Mesenchymal stem cell (in vitro differentiated cells and primary cell): ENCODE results near the gene GUCA2B.

ENCODE experiments used
- DNase-seq: peaks from one replicate; pipeline ENCODE4 v3.0.0-alpha.2; 2013
- H2AFZ ChIP-seq: one replicate; pipeline ENCODE4 v1.6.1; 2013; ENCODE audit warnings: low read depth, mild to moderate bottlenecking, control low read depth, inconsistent platforms, low read length, moderate library complexity
- H2AK5ac ChIP-seq: 2 replicates; pipeline ENCODE4 v1.6.1; 2013; ENCODE audit warnings: low read length, moderate library complexity, mild to moderate bottlenecking, inconsistent platforms; ENCODE audit not compliant: severe bottlenecking
- H2BK120ac ChIP-seq: one replicate; pipeline ENCODE4 v1.6.1; 2013; ENCODE audit warnings: low read depth, mild to moderate bottlenecking, inconsistent platforms, low read length, moderate library complexity
- H2BK12ac ChIP-seq, 2 experiments: one replicate each; pipeline ENCODE4 v1.6.1; 2013; ENCODE audit warnings: inconsistent platforms in 2 of 2, low read length in 2 of 2, mild to moderate bottlenecking in 2 of 2, moderate library complexity in 2 of 2, control low read depth in 1 of 2
- H2BK15ac ChIP-seq: one replicate; pipeline ENCODE4 v1.6.1; 2013; ENCODE audit warnings: mild to moderate bottlenecking, low read depth, inconsistent platforms; ENCODE audit not compliant: poor library complexity, severe bottlenecking
- H2BK5ac ChIP-seq: 2 replicates; pipeline ENCODE4 v1.6.1; 2013; ENCODE audit warnings: low read depth, mild to moderate bottlenecking, low read length, control low read depth, inconsistent platforms; ENCODE audit not compliant: poor library complexity, severe bottlenecking
- H3K14ac ChIP-seq, 2 experiments: one replicate each; pipeline ENCODE4 v1.6.1; 2013; ENCODE audit warnings: inconsistent platforms in 2 of 2, low read length in 2 of 2, control low read depth in 1 of 2, mild to moderate bottlenecking in 1 of 2, moderate library complexity in 1 of 2
- H3K18ac ChIP-seq, 2 experiments: one replicate each; pipeline ENCODE4 v1.6.1; 2013; ENCODE audit warnings: inconsistent platforms in 2 of 2, low read length in 2 of 2, control low read depth in 1 of 2, low read depth in 1 of 2, mild to moderate bottlenecking in 1 of 2
- H3K23ac ChIP-seq, 2 experiments: one replicate each; pipeline ENCODE4 v1.6.1; 2013; ENCODE audit warnings: inconsistent platforms in 2 of 2, low read length in 2 of 2, mild to moderate bottlenecking in 2 of 2, moderate library complexity in 2 of 2, control low read depth in 1 of 2
- H3K27ac ChIP-seq: 2 replicates; pipeline ENCODE4 v1.5.1; 2013; ENCODE audit warnings: mild to moderate bottlenecking, moderate library complexity, low read length, control low read depth, inconsistent platforms; ENCODE audit not compliant: poor library complexity, severe bottlenecking
- H3K27me3 ChIP-seq, 2 experiments: 2 replicates each; pipeline versions ENCODE4 v1.6.1 to v1.7.0; 2013; ENCODE audit warnings: low read length in 2 of 2, mild to moderate bottlenecking in 2 of 2, moderate library complexity in 2 of 2, control low read depth in 1 of 2, inconsistent platforms in 1 of 2; ENCODE audit not compliant: control insufficient read depth in 1 of 2, insufficient read depth in 1 of 2
- H3K36me3 ChIP-seq, 2 experiments: 2 replicates each; pipeline versions ENCODE4 v1.6.1 to v1.7.0; 2013; ENCODE audit warnings: low read length in 2 of 2, control low read depth in 1 of 2, inconsistent platforms in 1 of 2, low read depth in 1 of 2, mild to moderate bottlenecking in 1 of 2; ENCODE audit not compliant: insufficient read depth in 2 of 2, control insufficient read depth in 1 of 2
- H3K4ac ChIP-seq, 2 experiments: one replicate each; pipeline ENCODE4 v1.6.1; 2013; ENCODE audit warnings: inconsistent platforms in 2 of 2, low read length in 2 of 2, mild to moderate bottlenecking in 2 of 2, moderate library complexity in 2 of 2, control low read depth in 1 of 2, low read depth in 1 of 2
- H3K4me1 ChIP-seq: 2 replicates; pipeline ENCODE4 v1.6.1; 2013; ENCODE audit warnings: low read depth, low read length, control low read depth; ENCODE audit not compliant: control insufficient read depth, insufficient read depth
- H3K4me2 ChIP-seq: 2 replicates; pipeline ENCODE4 v1.6.1; 2013; ENCODE audit warnings: low read length, mild to moderate bottlenecking, inconsistent platforms; ENCODE audit not compliant: poor library complexity, severe bottlenecking
- H3K4me3 ChIP-seq, 2 experiments: 2 replicates each; pipeline versions ENCODE4 v1.5.1 to v1.7.0; 2013; ENCODE audit warnings: low read length in 2 of 2, mild to moderate bottlenecking in 2 of 2, control low read depth in 1 of 2, low read depth in 1 of 2; ENCODE audit not compliant: insufficient read depth in 1 of 2
- H3K79me1 ChIP-seq: replicated peaks from 2 replicates; pipeline ENCODE4 v1.6.1; 2013; ENCODE audit warnings: mild to moderate bottlenecking, control low read depth, low read length, inconsistent platforms; ENCODE audit not compliant: poor library complexity, severe bottlenecking
- H3K9ac ChIP-seq: 2 replicates; pipeline ENCODE4 v1.7.0; 2013; ENCODE audit warnings: mild to moderate bottlenecking, low read length, moderate library complexity
- H3K9me3 ChIP-seq: 2 replicates; pipeline ENCODE4 v1.7.0; 2013; ENCODE audit warnings: mild to moderate bottlenecking, low read length; ENCODE audit not compliant: control insufficient read depth
- H4K8ac ChIP-seq: one replicate; pipeline ENCODE4 v1.6.1; 2013; ENCODE audit warnings: inconsistent platforms, mild to moderate bottlenecking, low read length, moderate library complexity
- H4K91ac ChIP-seq: one replicate; pipeline ENCODE4 v1.6.1; 2013; ENCODE audit warnings: mild to moderate bottlenecking, low read length, inconsistent platforms
- WGBS: methylation state at CpG from one replicate; pipeline ENCODE4 v1.1.7; 2013; ENCODE audit warnings: mixed read lengths; 5-methylcytosine and 5-hydroxymethylcytosine counted together

The GUCA2B gene

DNA sequence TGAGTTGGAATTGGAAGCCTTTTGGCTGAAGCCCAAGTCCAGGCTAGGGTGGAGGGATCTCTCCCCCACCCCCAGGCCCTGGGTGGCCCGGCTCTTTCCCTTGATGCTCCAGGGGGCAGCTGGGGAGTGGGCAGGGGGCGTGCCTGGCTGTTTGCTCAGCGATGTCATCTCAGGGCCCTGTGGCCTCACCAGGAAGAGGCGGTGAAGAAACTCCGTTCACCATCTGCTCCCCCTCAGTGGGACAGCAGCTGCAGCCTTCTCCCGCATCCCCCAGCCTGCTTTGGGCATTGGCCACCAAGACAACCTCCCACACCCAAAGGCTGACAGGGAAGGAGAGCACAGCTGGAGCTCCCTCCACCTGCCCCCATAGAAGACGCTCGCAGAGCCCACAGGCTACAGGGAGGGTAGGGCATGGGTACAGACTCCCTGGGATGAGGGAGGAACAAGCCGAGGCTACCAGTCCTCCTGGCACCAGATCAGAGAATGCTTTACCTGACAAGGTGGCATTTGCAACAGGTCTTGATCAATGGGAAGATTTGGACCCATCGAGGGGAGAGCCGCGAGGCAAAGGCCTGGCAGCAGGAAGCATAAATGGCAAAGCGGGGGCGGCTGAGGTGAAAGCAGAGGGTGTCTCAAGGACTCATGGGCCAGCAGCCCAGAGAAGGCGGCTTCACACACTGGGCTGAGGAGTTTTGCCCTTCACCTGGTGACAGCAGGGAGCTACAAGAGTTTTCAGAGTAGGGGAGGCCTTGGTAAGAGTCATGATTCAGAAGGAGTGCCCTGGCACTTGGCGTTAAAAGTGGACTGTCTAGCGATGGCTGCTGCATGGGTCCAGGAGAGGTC lies 17.8 kb downstream of the GUCA2B start:
- Histone ChIP-seq H3K9me3 (no peaks in the 10 kb centered on the region), H3K18ac (no peak overlapping the region), H3K27me3 (peaks cover 5 to 8% of the 10 kb centered on the region in 2 experiments), H2BK5ac (no peak overlapping the region), H4K8ac (no peak overlapping the region), H3K27ac (no peak overlapping the region), H3K36me3 (peaks cover 2 to 10% of the 10 kb centered on the region in 2 experiments), H3K4ac (no peak overlapping the region), H2BK12ac (no peak overlapping the region), H2BK15ac (no peak overlapping the region), H3K4me3 (no peak overlapping the region), H3K14ac (no peak overlapping the region), H3K9ac (no peak overlapping the region), H2AK5ac (no peak overlapping the region), H3K4me2 (no peak overlapping the region), H2BK120ac (no peak overlapping the region), H4K91ac (no peak overlapping the region), H3K4me1 (peaks cover 13% of the 10 kb centered on the region), H2AFZ (no peak overlapping the region), H3K23ac (no peak overlapping the region), H3K79me1 (peaks cover 6% of the 10 kb centered on the region)
- DNase-seq = no peak
- WGBS = 80% methylated on average over 17 of the region's 17 CpGs

DNA sequence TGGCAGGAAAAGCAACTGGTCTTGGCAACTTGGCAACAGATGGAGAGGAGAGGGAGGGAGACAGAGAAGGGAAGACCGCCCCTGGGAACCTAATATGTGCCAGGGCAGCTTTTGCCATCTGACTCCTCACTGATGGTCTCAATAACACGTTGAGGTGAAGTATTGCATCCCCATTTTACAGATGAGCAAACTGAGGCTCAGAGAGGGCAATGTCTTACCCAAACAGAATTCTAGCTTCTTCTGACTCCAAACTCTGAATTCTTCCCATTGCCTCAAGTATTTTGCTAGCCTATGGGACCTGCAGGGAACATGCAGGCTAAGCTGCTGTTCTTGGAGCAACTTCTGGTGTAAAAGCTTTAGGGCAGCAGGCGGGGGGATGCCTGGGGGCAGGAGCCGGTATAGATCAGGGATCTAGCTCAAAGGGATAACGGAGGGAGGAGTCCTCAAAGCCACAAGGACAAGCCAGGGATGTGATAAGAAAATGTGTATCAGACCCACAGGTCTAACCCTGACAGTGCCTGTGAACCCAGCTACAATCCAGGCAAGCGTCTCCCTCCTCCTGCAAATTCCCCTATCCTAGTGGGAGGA lies 18.6 kb downstream of the GUCA2B start:
- H3K27me3 ChIP-seq = peaks cover 5 to 8% of the 10 kb centered on the region in 2 experiments
- no peak overlapping the region for H3K23ac ChIP-seq
- WGBS = 75% methylated on average over 6 of the region's 6 CpGs
- H3K14ac ChIP-seq = no peak overlapping the region
- H3K79me1 ChIP-seq = peaks cover 9% of the 10 kb centered on the region
- no peak overlapping the region for H3K4me3 ChIP-seq
- no peaks in the 10 kb centered on the region for H3K9me3 ChIP-seq
- no peak overlapping the region for H3K18ac ChIP-seq
- DNase-seq = no peak
- H2BK15ac ChIP-seq = no peak overlapping the region
- no peak overlapping the region for H3K9ac ChIP-seq
- no peak overlapping the region for H4K8ac ChIP-seq
- H3K4me1 ChIP-seq = peaks cover 7% of the 10 kb centered on the region
- peaks cover 4 to 10% of the 10 kb centered on the region in 2 experiments for H3K36me3 ChIP-seq
- H2BK5ac ChIP-seq = no peak overlapping the region
- H2BK12ac ChIP-seq = no peak overlapping the region
- H3K27ac ChIP-seq = no peak overlapping the region
- H2AFZ ChIP-seq = no peak overlapping the region
- H2BK120ac ChIP-seq = no peak overlapping the region
- no peak overlapping the region for H2AK5ac ChIP-seq
- no peak overlapping the region for H3K4me2 ChIP-seq
- H4K91ac ChIP-seq = no peak overlapping the region
- no peak overlapping the region for H3K4ac ChIP-seq

DNA sequence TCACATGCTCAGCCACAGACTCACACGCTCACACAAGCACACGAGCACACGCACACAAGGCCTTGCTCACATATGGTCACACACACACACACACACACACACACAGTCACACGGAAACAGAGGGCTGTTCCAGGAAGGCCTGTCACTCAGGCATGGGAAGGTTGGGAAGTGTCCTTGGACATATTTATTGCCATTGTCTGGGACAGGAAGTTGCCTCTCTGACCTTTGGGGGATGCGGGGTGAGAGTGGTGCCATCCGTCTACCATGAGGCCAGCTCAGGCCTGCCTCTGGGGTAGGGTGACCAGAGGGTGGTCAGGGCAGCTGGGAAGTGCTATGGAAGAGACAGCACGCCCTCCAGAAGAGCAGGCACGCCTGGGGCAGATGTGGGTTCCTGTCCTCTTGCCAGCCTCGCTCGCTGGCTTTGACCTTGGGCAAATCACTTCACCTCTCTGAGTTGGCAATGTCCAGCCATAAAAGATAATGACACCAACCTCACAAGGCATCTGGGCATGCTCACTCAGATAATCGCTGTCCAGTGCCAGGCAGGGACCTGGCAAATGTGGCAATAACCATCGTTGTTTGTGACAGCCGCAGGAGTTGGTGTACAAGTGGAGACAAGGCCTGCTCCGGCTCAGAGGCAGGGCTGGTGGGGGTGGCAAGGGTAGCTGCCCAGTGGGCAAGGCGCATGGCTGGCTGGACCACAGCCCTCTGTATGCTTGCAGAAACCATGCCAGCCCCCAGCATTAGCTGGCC lies 19.3 kb downstream of the GUCA2B start:
- peak; percentile 23 for DNase-seq
- WGBS = 78% methylated on average over 14 of the region's 15 CpGs

More for the DNA sequence above, 19.3 kb downstream of the GUCA2B start:
- Histone ChIP-seq H3K23ac (no peak overlapping the region), H3K4ac (no peak overlapping the region), H2BK120ac (no peak overlapping the region), H2BK5ac (no peak overlapping the region), H3K36me3 (peaks cover 4 to 10% of the 10 kb centered on the region in 2 experiments), H3K9ac (no peak overlapping the region), H3K9me3 (no peaks in the 10 kb centered on the region), H3K27me3 (peaks cover 5 to 8% of the 10 kb centered on the region in 2 experiments), H2AFZ (no peak overlapping the region), H3K18ac (peak overlapping the region in 1 of 2 experiments; percentile 32), H3K4me3 (no peak overlapping the region), H3K4me2 (no peak overlapping the region), H2AK5ac (no peak overlapping the region), H3K27ac (no peak overlapping the region), H4K91ac (peak overlapping the region; percentile 52), H2BK15ac (no peak overlapping the region), H3K14ac (no peak overlapping the region), H3K79me1 (peaks cover 9% of the 10 kb centered on the region), H4K8ac (no peak overlapping the region), H3K4me1 (peaks cover 8% of the 10 kb centered on the region), H2BK12ac (no peak overlapping the region)
